Panc1 (cell line): ENCODE measurements around the gene CD79A. TPM values are rescaled to one million over a fixed set of nuclear protein-coding genes. Genes with fewer than 3 reads are reported as not detected.

ENCODE experiments used
- ATAC-seq: fragments of 200-7000 bp; cut with Tn5 transposase; 2 replicates; pipeline ENCODE4 v1.9.1; 2020; ENCODE audit warnings: mild to moderate bottlenecking, moderate library complexity
- BruUV-seq: library from RNA; stranded (reverse); fragments of 400-500 nt; replicated peaks from 2 replicates; lab custom pipeline; 2021; lab: Mats Ljungman, UMichigan
- CTCF ChIA-PET: fragments of 300-600 bp; sonication (Branson Sonifier 250); formaldehyde crosslinking; loops from one replicate; lab custom pipeline; 2022; ENCODE audit warnings: antibody characterized with exemption; lab: Charles Lee
- POLR2A ChIA-PET: fragments of 300-600 bp; sonication (Branson Sonifier 250); formaldehyde crosslinking; loops from one replicate; lab custom pipeline; 2022; ENCODE audit warnings: antibody characterized with exemption; lab: Charles Lee
- DNase-seq: peaks from one replicate; pipeline ENCODE4 v3.0.0-alpha.2; 2010; ENCODE audit warnings: low read depth, low spot score
- H3K27ac ChIP-seq: 2 replicates; pipeline ENCODE4 v1.5.1; 2011; ENCODE audit warnings: mild to moderate bottlenecking, low read length, inconsistent platforms
- H3K27me3 ChIP-seq: fragments of 200-500 bp; sonication (Bioruptor generic); 2 replicates; pipeline ENCODE4 v1.6.0; 2014; ENCODE audit warnings: low read length, inconsistent platforms; ENCODE audit not compliant: control insufficient read depth, insufficient read depth
- H3K36me3 ChIP-seq: fragments of 200-500 bp; sonication (Bioruptor generic); 2 replicates; pipeline ENCODE4 v1.5.1; 2014; ENCODE audit warnings: inconsistent platforms, mild to moderate bottlenecking, low read length, moderate library complexity; ENCODE audit not compliant: control insufficient read depth, insufficient read depth
- H3K4me1 ChIP-seq: 2 replicates; pipeline ENCODE4 v1.5.1; 2011; ENCODE audit warnings: inconsistent platforms, mild to moderate bottlenecking, low read length, moderate library complexity; ENCODE audit not compliant: control insufficient read depth, insufficient read depth
- H3K4me3 ChIP-seq, 2 experiments: 2 replicates each; pipeline ENCODE4 v1.5.1; 2011 to 2012; ENCODE audit warnings: low read depth in 2 of 2, low read length in 2 of 2, mild to moderate bottlenecking in 2 of 2, inconsistent platforms in 1 of 2, moderate library complexity in 1 of 2
- H3K9me3 ChIP-seq: fragments of 200-500 bp; sonication (Bioruptor generic); 2 replicates; pipeline ENCODE4 v1.5.1; 2014; ENCODE audit warnings: low read depth, mild to moderate bottlenecking, inconsistent platforms, low read length, moderate library complexity; ENCODE audit not compliant: control insufficient read depth, insufficient read depth
- REST ChIP-seq, 2 experiments: IDR thresholded peaks; 2 replicates each; pipeline ENCODE4 v1.6.1; 2011 to 2012; ENCODE audit warnings: low read depth in 2 of 2, control low read depth in 1 of 2, low read length in 1 of 2, mild to moderate bottlenecking in 1 of 2, moderate library complexity in 1 of 2; ENCODE audit not compliant: insufficient read depth in 1 of 2
- SIN3A ChIP-seq: IDR thresholded peaks from 2 replicates; pipeline ENCODE4 v1.6.1; 2012; ENCODE audit warnings: low read depth, mild to moderate bottlenecking, low read length, moderate library complexity, borderline replicate concordance; ENCODE audit not compliant: insufficient read depth
- TCF7L2 ChIP-seq: IDR thresholded peaks from 2 replicates; pipeline ENCODE4 v1.6.1; 2011; ENCODE audit warnings: mild to moderate bottlenecking, low read depth, low read length, inconsistent platforms
- in situ Hi-C: cut with HindIII; loops from 2 replicates; pipeline ENCODE4 v1.10.0; 2016; ENCODE audit warnings: low sequenced_read_pairs, low pct_unique_long_range_greater_than_20kb
- intact Hi-C: fragments of 100-400 bp; cut with micrococcal nuclease; formaldehyde crosslinking; loops from one replicate; pipeline ENCODE4 v1.10.0; 2022; ENCODE audit not compliant: unreplicated experiment
- total RNA-seq: library from RNA; stranded (reverse); gene quantifications from one replicate; pipeline ENCODE4 v1.2.1, GENCODE V29; 2021; ENCODE audit not compliant: unreplicated experiment
- TF ChIP-seq, protein P1 (sequence below): fragments of 450-650 bp; IDR thresholded peaks from 2 replicates; pipeline ENCODE4 v1.5.1; 2017; ENCODE audit warnings: mild to moderate bottlenecking

CD79A gene
- total RNA-seq, 1 experiment from 2014 or later = 0.59 TPM

DNA sequence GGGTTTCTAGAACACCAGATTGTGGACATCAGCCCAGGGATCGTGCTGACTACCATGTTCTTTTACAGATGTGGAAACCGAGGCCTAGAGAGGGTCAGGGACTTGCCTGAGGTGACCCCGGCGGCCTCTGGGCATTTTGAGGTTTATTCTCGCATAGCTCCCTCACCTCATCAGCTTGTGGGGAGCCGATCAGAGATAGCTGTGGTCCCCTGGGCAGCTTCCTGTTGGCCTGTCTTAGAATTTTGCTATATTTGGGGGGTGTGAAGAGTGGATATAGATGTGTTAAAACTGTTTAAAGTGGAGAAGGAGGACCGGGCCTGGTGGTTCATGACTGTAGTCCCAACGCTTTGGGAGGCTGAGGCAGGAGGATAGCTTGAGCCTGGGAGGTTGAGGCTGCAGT lies 12.8 kb downstream of the CD79A start:
- Histone ChIP-seq H3K9me3 (no peaks in the 10 kb centered on the region), H3K36me3 (no peaks in the 10 kb centered on the region), H3K27ac (no peak overlapping the region), H3K4me3 (no peak overlapping the region), H3K4me1 (peaks cover 23% of the 10 kb centered on the region), H3K27me3 (no peaks in the 10 kb centered on the region)
- ATAC-seq = no peak
- BruUV-seq = no TSS peak
- in situ Hi-C loops (no loop called here), intact Hi-C loops (loop anchor here (10.0 kb wide), 1 partner anchor 45 kb away; no protein-coding TSS in a partner anchor)
- CTCF ChIA-PET = no interaction called here
- POLR2A ChIA-PET = no interaction called here
- no peak for DNase-seq
- TF ChIP-seq, protein P1, sequence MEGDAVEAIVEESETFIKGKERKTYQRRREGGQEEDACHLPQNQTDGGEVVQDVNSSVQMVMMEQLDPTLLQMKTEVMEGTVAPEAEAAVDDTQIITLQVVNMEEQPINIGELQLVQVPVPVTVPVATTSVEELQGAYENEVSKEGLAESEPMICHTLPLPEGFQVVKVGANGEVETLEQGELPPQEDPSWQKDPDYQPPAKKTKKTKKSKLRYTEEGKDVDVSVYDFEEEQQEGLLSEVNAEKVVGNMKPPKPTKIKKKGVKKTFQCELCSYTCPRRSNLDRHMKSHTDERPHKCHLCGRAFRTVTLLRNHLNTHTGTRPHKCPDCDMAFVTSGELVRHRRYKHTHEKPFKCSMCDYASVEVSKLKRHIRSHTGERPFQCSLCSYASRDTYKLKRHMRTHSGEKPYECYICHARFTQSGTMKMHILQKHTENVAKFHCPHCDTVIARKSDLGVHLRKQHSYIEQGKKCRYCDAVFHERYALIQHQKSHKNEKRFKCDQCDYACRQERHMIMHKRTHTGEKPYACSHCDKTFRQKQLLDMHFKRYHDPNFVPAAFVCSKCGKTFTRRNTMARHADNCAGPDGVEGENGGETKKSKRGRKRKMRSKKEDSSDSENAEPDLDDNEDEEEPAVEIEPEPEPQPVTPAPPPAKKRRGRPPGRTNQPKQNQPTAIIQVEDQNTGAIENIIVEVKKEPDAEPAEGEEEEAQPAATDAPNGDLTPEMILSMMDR = no peak
- TF ChIP-seq REST (IDR thresholded peaks at IDR 0.05; ENCODE audit: insufficient read depth in 1 of 2, low read depth in 2 of 2, low read length in 1 of 2) = no peak
- no peak for TF ChIP-seq TCF7L2
- no peak for TF ChIP-seq SIN3A

DNA sequence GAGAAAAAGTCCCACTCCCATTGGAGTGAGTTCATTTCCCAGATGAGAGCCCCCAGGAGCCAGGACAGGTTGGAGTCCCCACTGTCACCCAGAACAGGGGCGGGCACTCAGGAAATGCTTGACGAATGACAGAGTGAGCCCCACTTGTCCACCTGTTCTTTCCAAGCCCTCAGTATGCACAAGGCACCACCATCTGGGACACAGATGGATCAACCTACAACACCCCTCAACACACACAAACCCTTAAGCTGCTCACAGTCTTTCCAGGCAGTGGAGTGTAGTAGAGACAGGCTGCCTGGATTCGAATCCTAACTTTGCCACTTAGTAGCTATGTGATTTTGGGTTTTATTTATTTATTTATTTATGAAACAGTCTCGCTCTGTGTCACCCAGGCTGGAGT lies 13.9 kb downstream of the CD79A start:
- Histone ChIP-seq H3K36me3 (no peaks in the 10 kb centered on the region), H3K27me3 (no peaks in the 10 kb centered on the region), H3K4me1 (peaks cover 20% of the 10 kb centered on the region), H3K9me3 (no peaks in the 10 kb centered on the region), H3K27ac (no peak overlapping the region), H3K4me3 (no peak overlapping the region)
- ChIA-PET CTCF (interaction anchor here (0.6 kb wide), 1 partner anchor 74 kb away, joined by 10 read pairs; no protein-coding TSS in a partner anchor), POLR2A (no interaction called here)
- BruUV-seq = no TSS peak
- no peak for ATAC-seq
- no peak for TF ChIP-seq REST (IDR thresholded peaks at IDR 0.05; ENCODE audit: insufficient read depth in 1 of 2, low read depth in 2 of 2, low read length in 1 of 2)
- DNase-seq = no peak
- intact Hi-C loops = no loop called here
- in situ Hi-C loops = no loop called here
